GM18868 (cell line): ENCODE results near the gene SMIM24.
"Not testable (repeated sequence)": the region's sequence is repeated elsewhere in the genome, so short reads cannot be mapped to it uniquely, and the experiment has no call there.

Experiments
- ATAC-seq: cut with Tn5 transposase; IDR thresholded peaks from one replicate; pipeline ENCODE4 v1.9.1; 2021; ENCODE audit warnings: mild to moderate bottlenecking, moderate library complexity; ENCODE audit not compliant: unreplicated experiment

The SMIM24 gene

DNA sequence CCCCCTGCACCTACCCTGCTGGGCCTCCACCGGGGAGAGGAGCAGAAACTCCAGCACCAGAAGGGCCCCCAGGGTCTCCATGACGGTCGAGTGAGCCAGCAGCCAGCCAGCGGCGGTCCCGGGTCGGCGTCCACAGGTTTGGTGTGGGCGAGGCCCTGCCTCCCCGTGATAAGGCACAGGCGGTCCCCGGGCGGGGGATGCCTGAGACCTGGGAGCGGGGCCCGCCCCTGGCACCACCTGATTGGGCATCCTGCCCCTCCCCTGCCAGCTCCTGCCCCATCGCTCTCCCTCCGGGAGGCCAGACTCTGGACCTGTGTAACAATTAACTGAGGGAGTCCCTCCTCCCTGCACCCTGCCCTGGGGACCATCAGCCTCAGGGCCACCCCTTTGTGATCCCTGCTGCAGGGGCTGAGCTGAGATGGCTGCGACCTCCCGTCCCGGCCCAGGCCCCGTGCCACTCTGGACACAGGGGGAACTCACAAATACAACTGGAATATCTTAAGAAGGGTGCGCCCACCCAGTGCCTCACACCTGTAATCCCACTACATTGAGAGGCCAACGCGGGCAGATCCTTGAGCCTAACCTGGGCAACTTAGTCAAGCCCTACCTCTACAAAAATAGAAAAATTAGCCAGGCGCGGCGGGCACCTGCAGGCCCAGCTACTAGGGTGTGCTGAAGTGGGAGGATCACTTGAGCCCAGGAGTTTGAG lies at the start of gene SMIM24:
SMIM24 (minus strand) TSS at position 143 of the 709 bp plus-strand sequence; CDS start at position 81, 62 bp downstream.
- no peak for ATAC-seq

DNA sequence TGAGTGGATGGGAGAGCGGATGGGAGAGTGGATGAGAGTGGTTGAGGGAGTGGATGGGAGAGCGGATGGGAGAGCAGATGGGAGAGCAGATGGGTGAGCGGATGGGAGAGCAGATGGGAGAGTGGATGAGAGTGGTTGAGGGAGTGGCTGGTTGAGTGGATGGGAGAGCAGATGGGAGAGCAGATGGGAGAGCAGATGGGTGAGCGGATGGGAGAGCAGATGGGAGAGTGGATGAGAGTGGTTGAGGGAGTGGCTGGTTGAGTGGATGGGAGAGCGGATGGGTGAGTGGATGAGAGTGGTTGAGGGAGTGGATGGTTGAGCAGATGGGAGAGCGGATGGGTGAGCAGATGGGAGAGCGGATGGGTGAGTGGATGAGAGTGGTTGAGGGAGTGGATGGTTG lies 49.0 kb upstream of the SMIM24 start:
- ATAC-seq = not testable (repeated sequence)

DNA sequence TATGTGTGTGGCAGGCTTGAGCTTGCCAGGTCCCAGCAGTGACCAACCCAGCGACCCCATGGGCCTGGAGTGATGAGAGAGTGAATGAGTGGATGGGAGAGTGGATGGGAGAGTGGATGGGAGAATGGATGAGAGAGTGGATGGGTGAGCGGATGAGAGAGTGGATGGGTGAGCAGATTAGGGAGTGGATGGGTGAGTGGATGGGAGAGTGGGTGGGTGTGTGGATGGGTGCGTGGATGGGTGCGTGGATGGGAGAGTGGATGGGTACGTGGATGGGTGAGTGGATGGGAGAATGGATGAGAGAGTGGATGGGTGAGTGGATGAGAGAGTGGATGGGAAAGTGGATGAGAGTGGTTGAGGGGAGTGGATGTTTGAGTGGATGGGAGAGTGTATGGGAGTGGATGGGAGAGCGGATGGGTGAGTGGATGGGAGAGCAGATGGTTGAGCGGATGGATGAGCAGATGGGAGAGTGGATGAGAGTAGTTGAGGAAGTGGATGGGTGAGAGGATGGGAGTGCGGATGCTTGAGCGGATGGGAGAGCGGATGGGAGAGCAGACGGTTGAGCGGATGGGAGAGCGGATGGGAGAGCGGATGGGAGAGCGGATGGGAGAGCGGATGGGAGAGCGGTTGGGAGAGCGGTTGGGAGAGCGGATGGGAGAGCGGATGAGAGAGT lies 48.4 kb upstream of the SMIM24 start:
- ATAC-seq = no peak

DNA sequence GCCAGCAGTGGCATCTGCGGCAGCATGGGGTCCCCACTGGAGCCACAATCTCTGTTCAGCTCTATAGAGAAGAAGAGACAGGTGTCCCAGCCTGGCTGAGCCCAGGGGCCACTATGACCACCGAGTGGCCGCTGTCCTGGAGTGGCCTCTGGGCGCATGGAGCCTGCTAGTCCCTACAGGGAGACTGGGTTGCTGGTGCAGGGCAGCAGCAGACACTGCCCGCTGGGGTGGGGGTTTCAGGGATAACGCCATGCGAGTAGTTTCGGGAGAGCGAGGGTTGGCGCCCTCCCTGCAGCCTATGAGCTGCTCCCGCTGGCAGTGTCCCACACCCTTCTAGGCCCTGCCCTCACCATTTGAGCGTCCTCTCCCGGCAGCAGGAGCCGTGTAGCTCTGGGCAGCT lies 47.8 kb upstream of the SMIM24 start:
- ATAC-seq = no peak

DNA sequence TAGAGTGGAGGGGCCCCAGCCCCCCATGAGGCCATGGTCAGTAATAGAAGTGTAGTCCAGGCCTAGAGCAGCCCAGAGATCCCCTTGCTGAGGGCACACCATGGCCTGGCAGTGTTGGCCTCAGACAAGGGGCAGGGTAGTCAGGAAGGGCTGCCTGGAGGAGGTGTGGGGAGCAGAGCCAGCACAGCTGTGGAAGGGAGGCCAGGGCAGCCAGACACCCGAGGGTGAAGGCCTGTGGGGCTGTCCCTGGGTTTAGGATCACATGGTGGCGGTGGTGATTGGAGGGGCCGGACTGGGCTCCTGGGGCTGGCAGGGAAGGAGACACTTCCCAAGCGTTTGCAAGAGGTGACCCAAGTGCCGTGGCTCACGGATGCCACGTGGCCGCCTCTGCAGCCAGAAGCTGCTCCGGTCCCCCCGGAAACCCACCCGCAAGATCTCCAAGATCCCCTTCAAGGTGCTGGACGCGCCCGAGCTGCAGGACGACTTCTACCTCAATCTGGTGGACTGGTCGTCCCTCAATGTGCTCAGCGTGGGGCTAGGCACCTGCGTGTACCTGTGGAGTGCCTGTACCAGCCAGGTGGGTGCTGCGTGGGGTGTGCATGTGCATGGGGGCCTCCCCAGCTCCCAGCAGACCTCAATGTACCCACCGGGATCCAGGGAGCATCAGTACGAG lies 47.0 kb upstream of the SMIM24 start:
- ATAC-seq = no peak

DNA sequence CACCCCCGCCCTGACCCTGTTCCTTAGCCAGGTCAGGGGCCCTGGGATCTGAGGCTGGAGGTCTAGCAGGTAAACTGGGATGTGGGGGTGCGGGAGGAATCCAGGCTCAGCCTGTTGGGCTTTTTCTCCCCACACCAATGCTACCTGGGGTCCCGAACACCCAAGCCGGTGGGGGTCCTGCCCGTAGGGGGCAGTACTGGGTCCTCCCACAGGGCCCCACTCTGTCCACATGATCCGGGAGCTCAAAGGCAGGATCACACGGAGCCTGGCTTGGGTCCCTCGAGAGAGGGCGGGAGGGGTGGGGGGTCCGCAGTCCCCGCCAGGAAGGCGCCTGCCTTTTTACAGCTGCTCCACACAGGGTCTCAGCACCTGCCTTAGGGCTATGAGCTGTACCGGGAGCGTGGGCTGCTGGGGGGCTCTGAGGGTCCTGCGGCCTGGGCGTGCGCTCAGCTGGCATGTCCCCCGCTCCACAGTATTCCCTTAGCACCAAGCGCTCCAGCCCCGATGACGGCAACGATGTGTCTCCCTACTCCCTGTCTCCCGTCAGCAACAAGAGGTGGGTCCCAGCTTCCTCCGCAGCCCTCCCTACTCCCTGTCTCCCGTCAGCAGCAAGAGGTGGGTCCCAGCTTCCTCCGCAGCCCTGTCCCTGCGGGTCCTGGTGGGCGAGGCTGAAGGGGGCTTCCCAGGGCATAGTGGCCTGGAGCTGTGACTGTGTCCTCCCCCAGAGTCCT lies 46.3 kb upstream of the SMIM24 start:
- no peak for ATAC-seq

DNA sequence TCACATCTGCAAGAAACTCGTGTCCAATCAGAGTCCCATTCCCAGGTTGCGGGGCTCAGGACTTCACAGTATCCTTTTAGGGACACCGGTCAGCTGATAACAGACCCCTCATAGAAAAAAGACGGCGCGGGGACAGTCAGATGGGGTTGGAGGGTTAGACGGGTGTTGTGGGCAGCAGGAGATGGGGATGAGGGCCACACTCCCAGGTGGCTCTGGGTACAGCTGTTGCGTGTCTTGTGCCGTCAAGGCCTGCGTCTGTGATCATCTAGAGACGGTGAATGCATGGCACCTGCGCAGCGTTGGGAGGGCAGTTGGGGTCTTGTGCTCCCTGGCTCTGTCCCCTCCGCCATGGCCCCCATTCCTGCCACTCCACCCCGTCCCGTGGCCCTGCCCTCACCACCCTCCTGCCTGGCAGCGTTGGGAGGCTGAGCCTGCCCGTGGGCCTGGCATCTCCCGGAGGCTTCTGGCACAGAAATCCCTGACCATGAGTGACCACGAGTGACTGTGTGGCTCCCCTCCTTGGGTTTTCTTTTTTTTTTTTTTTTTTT lies 44.7 kb upstream of the SMIM24 start:
- no peak for ATAC-seq

DNA sequence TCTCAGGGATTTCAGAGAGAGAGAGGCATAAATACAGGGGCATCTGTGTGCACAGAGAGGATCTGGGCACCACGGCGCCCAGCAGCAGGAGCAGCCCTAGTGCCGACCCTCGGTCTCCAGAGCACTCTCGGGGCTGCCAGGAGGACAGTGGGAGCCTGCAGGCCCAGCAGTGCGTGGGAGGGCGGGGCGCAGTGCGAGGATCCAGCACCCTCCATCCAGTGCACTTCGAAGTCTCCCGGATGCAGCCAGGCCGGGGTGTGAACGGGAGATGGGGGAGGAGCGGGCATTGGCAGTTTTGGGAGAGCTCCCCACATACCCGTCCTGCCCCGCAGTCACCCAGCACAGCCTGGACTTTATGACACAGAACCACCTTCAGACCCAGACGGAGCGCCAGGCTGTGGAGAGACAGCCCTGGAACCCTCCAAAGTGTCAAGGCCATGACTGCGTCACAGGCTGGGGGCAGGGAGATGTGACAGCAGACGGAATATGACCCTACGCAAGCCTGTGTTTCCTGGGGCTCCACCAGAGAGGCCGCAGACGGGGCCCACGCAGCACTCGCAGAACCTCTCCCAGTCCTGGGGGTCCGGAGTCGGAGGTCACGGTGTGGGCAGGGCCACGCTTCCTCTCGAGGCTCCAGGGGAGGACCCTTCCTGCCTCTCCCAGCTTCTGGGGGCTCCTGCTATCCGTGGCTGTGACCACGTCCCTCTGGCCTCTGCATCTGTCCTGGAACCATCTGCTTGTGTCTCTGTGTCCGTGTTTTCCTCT lies 43.9 kb upstream of the SMIM24 start:
- ATAC-seq = no peak

DNA sequence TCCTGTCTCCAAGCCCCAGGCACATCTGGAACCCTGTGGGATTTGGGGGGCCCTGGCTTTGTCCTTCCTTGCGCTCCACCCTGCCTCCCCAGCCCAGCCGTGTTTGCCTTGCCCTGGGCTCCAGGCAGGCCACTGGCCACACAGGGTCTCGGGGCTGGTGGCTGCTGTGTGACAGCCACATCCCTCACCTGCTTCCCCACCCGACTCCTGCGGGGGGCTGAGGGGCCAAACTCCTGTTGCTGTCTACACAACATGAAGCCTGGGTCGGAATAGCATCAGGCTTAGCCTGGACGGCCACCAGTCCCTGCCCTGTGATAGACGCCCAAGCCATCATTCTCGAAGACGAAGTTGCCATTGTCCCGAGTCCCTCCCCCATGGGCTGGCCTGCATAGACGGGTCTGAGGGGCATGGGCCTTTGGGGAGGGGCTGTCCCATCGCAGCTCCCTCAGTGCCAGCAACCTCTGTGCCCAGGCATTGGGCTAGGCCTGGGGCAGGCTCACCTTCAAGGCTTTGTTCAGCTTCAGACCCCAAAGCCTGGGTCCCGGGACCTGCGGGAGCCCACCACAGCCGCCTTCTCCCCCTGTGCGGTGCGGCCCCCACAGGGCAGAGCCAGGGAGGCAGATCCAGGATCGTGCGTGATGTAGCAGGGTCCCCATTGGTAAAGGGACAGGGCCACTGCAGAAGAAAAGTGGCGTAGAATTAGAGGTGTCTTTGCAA lies 43.2 kb upstream of the SMIM24 start:
- no peak for ATAC-seq

DNA sequence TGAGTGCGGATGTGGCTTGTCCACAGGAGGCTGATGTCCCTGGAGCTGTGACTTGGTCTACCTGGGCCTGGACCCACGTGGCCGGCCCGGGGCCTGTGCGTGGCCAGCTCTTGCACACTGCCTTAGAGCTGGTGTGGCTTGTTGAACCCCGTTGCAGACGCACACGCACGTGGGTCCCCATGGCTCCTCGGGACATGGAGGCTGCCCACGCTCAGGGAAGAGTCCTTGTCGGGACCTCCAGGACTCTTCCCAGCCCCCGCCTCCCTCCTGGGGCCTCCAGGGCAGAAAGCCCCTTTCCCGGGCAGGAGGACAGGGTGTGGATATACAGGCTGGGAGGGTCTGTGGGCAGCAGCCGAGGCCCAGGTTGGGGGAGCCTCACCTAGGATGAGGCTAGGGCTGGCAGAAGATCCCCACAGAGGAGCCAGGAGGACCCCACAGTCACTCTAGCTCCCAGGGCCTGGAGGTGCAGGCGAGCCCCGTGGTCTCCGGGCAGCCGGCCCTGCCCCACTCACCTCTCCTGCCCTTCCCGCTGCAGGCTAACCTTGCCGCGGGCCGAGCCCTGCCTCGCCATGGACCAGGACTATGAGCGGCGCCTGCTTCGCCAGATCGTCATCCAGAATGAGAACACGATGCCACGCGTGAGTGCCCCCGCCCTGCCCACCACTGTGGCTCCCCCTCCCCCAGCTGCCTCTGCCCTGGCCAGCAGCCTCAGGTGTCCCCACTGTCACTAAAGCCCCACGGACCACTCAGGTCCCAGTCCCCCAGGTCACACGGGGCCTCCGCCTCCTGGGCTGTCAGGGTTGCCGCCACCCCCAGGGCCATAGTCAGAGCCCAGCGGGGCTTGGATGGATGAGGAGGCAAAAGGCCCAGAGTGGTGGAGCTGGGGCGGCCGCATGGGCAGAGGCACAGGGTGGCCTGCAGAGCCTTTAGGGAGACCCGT lies 42.4 kb upstream of the SMIM24 start:
- ATAC-seq = no peak

DNA sequence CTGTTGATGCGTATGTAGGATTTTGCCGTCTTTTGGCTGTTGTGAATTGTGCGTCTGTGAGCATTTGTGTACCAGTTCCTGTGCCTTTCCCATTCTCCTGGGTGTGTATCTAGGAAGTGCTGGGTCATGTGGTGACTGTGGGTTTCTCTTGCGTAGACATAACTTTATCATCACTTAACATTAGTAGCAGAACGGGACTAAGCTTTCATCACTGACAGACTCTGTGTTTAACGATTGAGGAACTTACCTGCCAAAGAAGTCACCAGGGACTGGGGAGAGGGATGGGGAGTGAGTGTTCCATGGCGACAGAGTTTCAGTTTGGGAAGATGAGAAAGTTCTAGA lies 40.8 kb upstream of the SMIM24 start:
- no peak for ATAC-seq

DNA sequence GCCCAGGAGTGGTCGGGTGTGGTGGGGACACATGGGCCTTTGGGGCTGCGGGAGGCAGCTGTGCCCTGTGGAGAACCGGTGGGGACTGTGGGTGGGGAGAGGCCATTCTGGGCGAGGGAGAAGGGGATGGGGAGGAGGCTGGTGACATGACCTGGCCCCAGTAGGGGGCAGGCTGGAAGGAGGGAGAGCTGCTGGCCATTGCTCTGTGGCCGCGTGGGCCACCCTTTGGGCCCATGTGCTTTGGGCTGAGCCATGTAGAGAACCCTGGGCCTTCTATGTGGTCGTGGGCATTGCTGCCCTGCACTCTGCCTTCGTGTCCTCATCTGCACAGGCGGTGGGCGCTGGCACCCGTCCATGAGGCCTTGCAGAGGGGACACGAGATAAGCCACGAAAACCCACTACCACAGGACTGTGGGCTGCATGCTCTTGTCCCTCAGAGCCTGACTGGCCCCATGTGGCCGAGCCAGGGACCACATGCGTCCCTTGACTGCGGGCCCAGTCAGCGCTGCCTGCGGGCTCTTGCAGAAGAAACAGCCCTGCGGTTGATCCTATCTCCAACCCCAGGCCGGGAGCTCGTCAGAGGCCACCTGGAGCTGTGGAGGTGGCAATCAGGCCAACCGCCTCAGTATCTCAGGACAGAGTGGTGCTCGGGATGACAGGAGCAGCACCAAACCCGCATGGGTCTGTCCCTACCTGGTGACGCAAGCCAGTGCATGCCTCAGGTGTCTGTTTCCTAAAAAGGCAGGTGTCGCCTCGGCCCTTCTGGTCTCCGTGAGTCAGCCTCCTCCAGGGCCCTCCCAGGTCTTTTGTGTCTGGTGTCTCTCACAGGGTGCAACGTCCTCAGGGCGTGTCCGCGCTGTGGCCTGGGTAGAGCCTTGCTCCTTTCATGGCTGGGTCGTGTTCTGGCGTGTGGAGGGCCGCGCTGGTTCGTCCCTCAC lies 40.1 kb upstream of the SMIM24 start:
- ATAC-seq = no peak

DNA sequence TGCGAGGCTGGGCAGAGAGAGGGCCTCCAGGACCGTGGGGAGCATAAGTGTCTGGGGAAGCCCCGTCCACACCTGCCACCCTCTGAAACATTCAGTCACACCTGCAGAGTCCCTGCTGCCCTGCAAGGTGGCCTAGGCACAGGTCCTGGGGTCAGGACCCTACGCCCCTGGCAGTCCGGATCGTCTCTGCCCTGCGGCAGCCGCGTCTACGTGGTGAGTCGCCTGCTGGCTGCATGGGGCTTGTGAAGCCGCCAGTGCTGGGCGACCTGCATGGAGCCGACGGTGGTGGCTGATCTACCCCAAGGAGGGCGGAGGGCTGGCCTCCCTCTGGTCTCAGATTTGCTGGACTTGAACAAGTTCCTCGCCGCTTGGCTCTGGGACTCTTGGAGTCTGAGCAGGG lies 38.8 kb upstream of the SMIM24 start:
- ATAC-seq = no peak

DNA sequence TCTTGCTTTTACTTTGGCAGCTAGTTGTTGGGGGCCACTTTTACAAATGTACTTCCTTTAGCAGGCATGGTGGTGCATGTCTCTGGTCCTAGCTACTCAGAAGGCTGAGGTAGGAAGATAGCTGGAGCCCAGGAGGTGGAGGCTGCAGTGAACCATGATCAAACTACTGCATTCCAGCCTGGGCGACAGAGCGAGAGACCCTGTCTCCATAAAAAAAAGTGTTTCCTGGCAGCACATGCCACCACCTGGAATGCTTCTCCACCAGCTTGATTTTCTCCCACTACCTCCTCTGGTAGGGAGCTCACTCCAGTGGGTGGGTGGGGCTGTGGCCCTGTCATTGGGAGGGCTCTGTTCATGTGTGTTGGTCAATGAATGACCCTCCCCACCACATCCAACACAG lies 38.3 kb upstream of the SMIM24 start:
- ATAC-seq = no peak

DNA sequence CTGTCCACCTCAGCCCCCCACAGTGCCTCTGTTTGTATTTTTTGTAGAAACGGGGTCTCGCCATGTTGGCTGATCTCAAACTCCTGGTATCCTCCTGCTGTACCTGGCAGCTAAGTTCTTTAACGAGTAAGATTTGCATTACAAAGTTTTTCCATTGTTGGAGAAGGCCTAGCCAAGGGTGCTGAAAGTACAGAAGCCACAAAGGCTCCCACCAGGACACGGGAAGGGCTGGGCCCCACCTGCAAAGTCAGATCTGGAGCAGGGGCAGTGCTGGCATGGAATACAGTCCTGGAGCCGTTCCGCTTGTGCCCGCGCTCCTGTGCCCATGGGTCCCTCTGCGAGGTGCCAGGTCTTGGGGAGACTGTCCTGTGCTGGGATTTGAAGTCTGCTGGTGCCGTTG lies 37.9 kb upstream of the SMIM24 start:
- ATAC-seq = no peak

DNA sequence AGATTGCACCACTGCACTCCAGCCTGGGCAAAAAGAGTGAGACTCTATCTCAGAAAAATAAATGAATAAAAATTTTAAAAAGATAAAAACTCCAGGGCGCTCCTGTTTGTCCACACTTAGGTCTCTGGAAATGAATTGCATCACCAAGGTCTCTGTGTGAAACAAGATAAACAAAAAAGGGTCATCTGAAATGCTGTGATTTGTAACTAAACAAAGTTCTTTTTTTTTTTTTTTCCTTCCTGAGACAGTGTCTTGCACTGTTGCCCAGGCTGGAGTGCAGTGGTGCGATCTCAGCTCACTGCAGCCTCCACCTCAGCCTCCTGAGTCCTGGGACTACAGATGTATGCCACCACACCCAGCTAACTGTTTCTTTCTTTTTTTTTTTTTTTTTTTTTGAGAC lies 37.3 kb upstream of the SMIM24 start:
- ATAC-seq = no peak

DNA sequence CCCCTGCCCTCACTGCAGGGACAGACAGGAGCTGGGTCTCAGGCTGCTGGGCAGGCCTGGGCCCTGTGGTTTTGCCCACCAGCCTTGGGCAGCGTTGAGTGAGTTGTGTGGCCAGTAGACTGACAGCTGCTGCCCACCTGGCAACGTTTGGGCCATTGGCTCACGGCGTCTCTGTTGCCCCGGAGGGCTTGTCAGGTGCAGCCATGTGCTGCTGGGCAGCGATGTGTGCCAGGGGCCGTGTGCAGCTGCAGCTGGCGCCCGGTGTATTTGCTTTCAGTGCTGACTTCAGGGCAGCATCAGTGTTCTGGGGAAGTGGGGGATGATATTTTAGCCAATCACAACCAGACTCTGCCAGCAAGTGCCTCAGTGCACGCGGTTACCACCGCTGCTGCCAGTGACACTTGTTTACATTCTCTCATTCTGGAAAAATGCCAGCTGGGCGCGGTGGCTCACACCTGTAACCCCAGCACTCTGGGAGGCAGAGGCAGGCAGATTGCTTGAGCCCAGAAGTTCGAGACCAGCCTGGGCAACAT lies 36.4 kb upstream of the SMIM24 start:
- ATAC-seq = no peak
